GM06990 (cell line): ENCODE results near the gene IRX4.

Experiments
- DNase-seq: peaks from one replicate; pipeline ENCODE4 v3.0.0-alpha.2; 2011; ENCODE audit not compliant: insufficient read length; ENCODE audit errors: extremely low read depth
- H3K27me3 ChIP-seq: replicated peaks from 2 replicates; pipeline ENCODE4 v1.6.0; 2011; ENCODE audit warnings: low read length; ENCODE audit not compliant: control insufficient read depth, insufficient read depth
- H3K36me3 ChIP-seq: 2 replicates; pipeline ENCODE4 v1.5.1; 2011; ENCODE audit warnings: low read length; ENCODE audit not compliant: control insufficient read depth, insufficient read depth
- H3K4me3 ChIP-seq: replicated peaks from 2 replicates; pipeline ENCODE4 v1.5.1; 2011; ENCODE audit warnings: low read depth, mild to moderate bottlenecking, control low read depth, low read length
- CTCF ChIP-seq: IDR thresholded peaks from 2 replicates; pipeline ENCODE4 v1.5.1; 2011; ENCODE audit warnings: low read length, control low read depth, mild to moderate bottlenecking, inconsistent platforms; ENCODE audit not compliant: insufficient read depth, poor library complexity, severe bottlenecking

The IRX4 gene

DNA sequence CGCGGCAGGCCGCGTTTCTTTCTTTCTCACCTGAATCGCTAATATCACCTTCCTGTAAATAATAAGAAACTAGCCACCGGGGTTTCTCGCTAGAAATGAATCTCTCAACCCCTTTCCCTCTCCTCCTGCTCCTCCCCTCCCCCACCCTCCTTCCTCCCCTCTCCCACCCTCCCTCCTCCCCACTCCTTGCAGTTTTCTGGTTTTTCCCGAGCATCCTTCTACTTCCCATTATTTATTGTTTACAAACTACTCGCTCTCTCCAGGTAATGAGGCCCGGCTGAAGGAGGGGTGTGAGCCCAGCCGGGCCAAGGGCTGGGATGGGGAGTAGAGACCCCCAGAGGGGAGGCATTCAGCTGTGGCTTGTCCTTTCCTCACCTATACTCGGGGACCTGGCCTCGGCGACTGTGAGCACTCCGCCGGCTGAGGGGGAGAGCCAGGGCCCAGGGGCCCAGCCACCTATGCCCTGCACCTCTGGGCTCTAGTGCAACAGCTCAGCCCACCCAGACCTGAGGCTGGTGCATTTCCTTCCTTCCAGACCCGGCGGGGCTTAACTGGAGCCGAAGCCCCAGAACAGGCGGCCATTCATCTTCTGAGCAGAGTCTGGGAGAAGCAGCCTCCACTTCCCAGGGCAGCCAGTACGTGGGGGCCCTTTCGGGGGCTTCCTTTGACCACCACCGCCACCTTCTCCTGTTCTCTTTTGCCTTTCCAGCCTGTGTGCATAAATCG, 2.1 kb upstream of the IRX4 start:
- H3K27me3 ChIP-seq: no peaks in the 10 kb centered on the region; the same call in 1 of the 2 replicates
- no peak for TF ChIP-seq CTCF
- H3K4me3 ChIP-seq: no peak overlapping the region
- no peaks in the 10 kb centered on the region for H3K36me3 ChIP-seq
- DNase-seq: no peak

GRCh38 chr5:1883925-1884677, 1.4 kb upstream of the IRX4 start:
- Histone ChIP-seq H3K27me3 (no peaks in the 10 kb centered on the region; the same call in 1 of the 2 replicates), H3K36me3 (no peaks in the 10 kb centered on the region), H3K4me3 (no peak overlapping the region)
- TF ChIP-seq CTCF: no peak
- DNase-seq: no peak

- Histone ChIP-seq H3K4me3 (no peak overlapping the region), H3K36me3 (no peaks in the 10 kb centered on the region), H3K27me3 (no peaks in the 10 kb centered on the region; the same call in 1 of the 2 replicates)
- no peak for DNase-seq
- TF ChIP-seq CTCF: no peak
These were observed 597 bp upstream of the IRX4 start for GRCh38 chr5:1883120-1883924.

DNA sequence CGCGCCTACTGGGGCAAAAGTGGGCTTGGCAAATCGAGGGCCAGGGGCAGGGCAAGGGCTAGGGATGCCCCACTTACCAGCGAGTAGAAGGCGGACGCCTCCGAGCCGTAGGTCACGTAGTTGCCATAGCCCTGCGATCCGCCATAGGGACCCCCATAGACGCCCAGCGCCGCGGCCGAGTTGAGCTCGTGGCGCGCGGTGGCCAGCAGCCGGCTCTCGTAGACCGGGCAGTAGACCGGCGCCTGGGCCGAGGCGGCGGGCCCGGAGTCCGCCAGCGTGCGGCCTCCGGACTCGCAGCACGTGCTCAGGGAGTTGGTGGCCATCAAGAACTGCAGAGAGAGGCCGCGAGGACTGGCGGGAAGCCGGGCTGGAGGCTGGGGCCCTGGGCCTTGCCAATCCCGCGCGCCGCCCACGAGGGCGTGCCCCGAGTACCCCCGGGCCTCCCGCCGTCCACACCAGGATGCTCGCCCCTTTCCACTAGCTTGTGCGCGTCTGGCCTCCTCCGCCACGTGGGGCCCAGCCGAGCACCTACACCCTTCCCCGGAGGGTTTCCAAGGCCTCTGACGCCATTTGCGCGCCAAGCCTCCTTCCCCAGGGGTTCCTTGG, 891 bp downstream of the IRX4 start:
- no peak for TF ChIP-seq CTCF
- H3K36me3 ChIP-seq: no peaks in the 10 kb centered on the region
- no peak for DNase-seq
- H3K4me3 ChIP-seq: no peak overlapping the region
- no peaks in the 10 kb centered on the region; the same call in none of the 2 replicates for H3K27me3 ChIP-seq

- Histone ChIP-seq H3K4me3 (no peak overlapping the region), H3K36me3 (no peaks in the 10 kb centered on the region), H3K27me3 (no peaks in the 10 kb centered on the region; the same call in none of the 2 replicates)
- TF ChIP-seq CTCF: no peak
- no peak for DNase-seq
These were observed 1.6 kb downstream of the IRX4 start for GRCh38 chr5:1881098-1881572.
